Measurements from ENCODE around the gene ITGBL1. TPM values are rescaled to one million over a fixed set of nuclear protein-coding genes. Genes with fewer than 3 reads are reported as not detected.

The ITGBL1 gene
- total RNA-seq, 1 donor from 2014 or later, result 0.40 TPM

- no peak for ATAC-seq
These were observed 310.7 kb downstream of the ITGBL1 start for GRCh38 chr13:101763191-101763590.

Other genes starting within 250 kb of the ITGBL1 start
- gene NALCN, start 36.2 kb upstream of the ITGBL1 start, total RNA-seq, result not detected